Panc1 (cell line): ENCODE measurements around the gene GALNTL6. TPM values are rescaled to one million over a fixed set of nuclear protein-coding genes. Genes with fewer than 3 reads are reported as not detected.

Experiments
- ATAC-seq: fragments of 200-7000 bp; cut with Tn5 transposase; 2 replicates; pipeline ENCODE4 v1.9.1; 2020; ENCODE audit warnings: mild to moderate bottlenecking, moderate library complexity
- BruUV-seq: library from RNA; stranded (reverse); fragments of 400-500 nt; replicated peaks from 2 replicates; lab custom pipeline; 2021; lab: Mats Ljungman, UMichigan
- CTCF ChIA-PET: fragments of 300-600 bp; sonication (Branson Sonifier 250); formaldehyde crosslinking; loops from one replicate; lab custom pipeline; 2022; ENCODE audit warnings: antibody characterized with exemption; lab: Charles Lee
- POLR2A ChIA-PET: fragments of 300-600 bp; sonication (Branson Sonifier 250); formaldehyde crosslinking; loops from one replicate; lab custom pipeline; 2022; ENCODE audit warnings: antibody characterized with exemption; lab: Charles Lee
- DNase-seq: peaks from one replicate; pipeline ENCODE4 v3.0.0-alpha.2; 2010; ENCODE audit warnings: low read depth, low spot score
- H3K27ac ChIP-seq: 2 replicates; pipeline ENCODE4 v1.5.1; 2011; ENCODE audit warnings: mild to moderate bottlenecking, low read length, inconsistent platforms
- H3K27me3 ChIP-seq: fragments of 200-500 bp; sonication (Bioruptor generic); 2 replicates; pipeline ENCODE4 v1.6.0; 2014; ENCODE audit warnings: low read length, inconsistent platforms; ENCODE audit not compliant: control insufficient read depth, insufficient read depth
- H3K36me3 ChIP-seq: fragments of 200-500 bp; sonication (Bioruptor generic); 2 replicates; pipeline ENCODE4 v1.5.1; 2014; ENCODE audit warnings: inconsistent platforms, mild to moderate bottlenecking, low read length, moderate library complexity; ENCODE audit not compliant: control insufficient read depth, insufficient read depth
- H3K4me1 ChIP-seq: 2 replicates; pipeline ENCODE4 v1.5.1; 2011; ENCODE audit warnings: inconsistent platforms, mild to moderate bottlenecking, low read length, moderate library complexity; ENCODE audit not compliant: control insufficient read depth, insufficient read depth
- H3K4me3 ChIP-seq, 2 experiments: 2 replicates each; pipeline ENCODE4 v1.5.1; 2011 to 2012; ENCODE audit warnings: low read depth in 2 of 2, low read length in 2 of 2, mild to moderate bottlenecking in 2 of 2, inconsistent platforms in 1 of 2, moderate library complexity in 1 of 2
- H3K9me3 ChIP-seq: fragments of 200-500 bp; sonication (Bioruptor generic); 2 replicates; pipeline ENCODE4 v1.5.1; 2014; ENCODE audit warnings: low read depth, mild to moderate bottlenecking, inconsistent platforms, low read length, moderate library complexity; ENCODE audit not compliant: control insufficient read depth, insufficient read depth
- POLR2AphosphoS5 ChIP-seq: IDR thresholded peaks from 2 replicates; pipeline ENCODE4 v1.6.1; 2012; ENCODE audit warnings: mild to moderate bottlenecking, low read depth, low read length, moderate library complexity
- SIN3A ChIP-seq: IDR thresholded peaks from 2 replicates; pipeline ENCODE4 v1.6.1; 2012; ENCODE audit warnings: low read depth, mild to moderate bottlenecking, low read length, moderate library complexity, borderline replicate concordance; ENCODE audit not compliant: insufficient read depth
- TCF7L2 ChIP-seq: IDR thresholded peaks from 2 replicates; pipeline ENCODE4 v1.6.1; 2011; ENCODE audit warnings: mild to moderate bottlenecking, low read depth, low read length, inconsistent platforms
- in situ Hi-C: cut with HindIII; loops from 2 replicates; pipeline ENCODE4 v1.10.0; 2016; ENCODE audit warnings: low sequenced_read_pairs, low pct_unique_long_range_greater_than_20kb
- intact Hi-C: fragments of 100-400 bp; cut with micrococcal nuclease; formaldehyde crosslinking; loops from one replicate; pipeline ENCODE4 v1.10.0; 2022; ENCODE audit not compliant: unreplicated experiment
- total RNA-seq: library from RNA; stranded (reverse); gene quantifications from one replicate; pipeline ENCODE4 v1.2.1, GENCODE V29; 2021; ENCODE audit not compliant: unreplicated experiment
- TF ChIP-seq, protein P1 (sequence below): fragments of 450-650 bp; IDR thresholded peaks from 2 replicates; pipeline ENCODE4 v1.5.1; 2017; ENCODE audit warnings: mild to moderate bottlenecking
- TF ChIP-seq, protein P2 (sequence below), 2 experiments: IDR thresholded peaks; 2 replicates each; pipeline ENCODE4 v1.6.1; 2011 to 2012; ENCODE audit warnings: low read depth in 2 of 2, control low read depth in 1 of 2, low read length in 1 of 2, mild to moderate bottlenecking in 1 of 2, moderate library complexity in 1 of 2; ENCODE audit not compliant: insufficient read depth in 1 of 2

GALNTL6 gene
- total RNA-seq, 1 experiment from 2014 or later = not detected

DNA sequence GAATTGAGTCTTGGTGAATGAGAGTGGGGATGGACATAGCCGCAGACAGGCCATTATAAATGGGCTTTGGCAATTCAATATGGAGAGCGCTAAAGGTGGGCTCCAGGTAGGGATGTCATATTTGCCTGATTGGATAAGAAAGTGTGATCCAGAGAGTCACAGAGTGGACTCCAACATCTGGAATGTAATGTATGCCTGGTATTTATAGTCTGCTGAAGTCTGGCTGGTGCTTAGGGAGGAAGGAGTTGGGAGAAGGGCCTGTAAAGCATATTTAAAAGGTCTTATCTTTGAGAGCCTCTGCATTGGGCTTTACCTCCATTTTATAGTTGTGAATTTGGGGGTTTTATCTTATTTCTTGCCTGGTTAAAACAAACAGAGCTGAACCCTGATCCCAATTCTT, 153.2 kb downstream of the GALNTL6 start:
- Histone ChIP-seq H3K27ac (no peak overlapping the region), H3K4me3 (no peak overlapping the region), H3K9me3 (no peaks in the 10 kb centered on the region), H3K36me3 (no peaks in the 10 kb centered on the region), H3K4me1 (no peaks in the 10 kb centered on the region), H3K27me3 (no peaks in the 10 kb centered on the region)
- BruUV-seq = no TSS peak
- in situ Hi-C loops (no loop called here), intact Hi-C loops (no loop called here)
- CTCF ChIA-PET = no interaction called here
- POLR2A ChIA-PET = no interaction called here
- DNase-seq = no peak
- TF ChIP-seq, protein P1, sequence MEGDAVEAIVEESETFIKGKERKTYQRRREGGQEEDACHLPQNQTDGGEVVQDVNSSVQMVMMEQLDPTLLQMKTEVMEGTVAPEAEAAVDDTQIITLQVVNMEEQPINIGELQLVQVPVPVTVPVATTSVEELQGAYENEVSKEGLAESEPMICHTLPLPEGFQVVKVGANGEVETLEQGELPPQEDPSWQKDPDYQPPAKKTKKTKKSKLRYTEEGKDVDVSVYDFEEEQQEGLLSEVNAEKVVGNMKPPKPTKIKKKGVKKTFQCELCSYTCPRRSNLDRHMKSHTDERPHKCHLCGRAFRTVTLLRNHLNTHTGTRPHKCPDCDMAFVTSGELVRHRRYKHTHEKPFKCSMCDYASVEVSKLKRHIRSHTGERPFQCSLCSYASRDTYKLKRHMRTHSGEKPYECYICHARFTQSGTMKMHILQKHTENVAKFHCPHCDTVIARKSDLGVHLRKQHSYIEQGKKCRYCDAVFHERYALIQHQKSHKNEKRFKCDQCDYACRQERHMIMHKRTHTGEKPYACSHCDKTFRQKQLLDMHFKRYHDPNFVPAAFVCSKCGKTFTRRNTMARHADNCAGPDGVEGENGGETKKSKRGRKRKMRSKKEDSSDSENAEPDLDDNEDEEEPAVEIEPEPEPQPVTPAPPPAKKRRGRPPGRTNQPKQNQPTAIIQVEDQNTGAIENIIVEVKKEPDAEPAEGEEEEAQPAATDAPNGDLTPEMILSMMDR = no peak
- ATAC-seq = no peak

DNA sequence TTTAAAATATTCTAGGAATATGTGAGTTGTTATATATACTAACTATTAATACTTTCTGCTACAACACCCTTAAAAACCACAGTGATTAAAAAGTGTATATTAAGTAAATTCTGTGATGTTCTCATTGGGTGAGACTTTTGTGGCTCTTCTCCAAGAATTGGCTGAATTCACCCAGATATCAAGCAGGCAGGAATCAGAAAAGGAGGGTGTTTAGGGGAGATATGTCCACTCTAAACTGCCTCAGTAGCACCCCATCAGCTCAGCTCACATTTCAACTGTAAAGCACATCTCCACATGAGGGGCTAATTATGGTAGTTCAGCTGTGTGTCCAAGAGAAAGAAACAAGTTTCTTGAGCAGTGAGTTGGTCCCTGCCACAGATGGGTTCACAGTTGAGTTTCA, 165.0 kb downstream of the GALNTL6 start:
- DNase-seq (no peak), ATAC-seq (no peak)
- intact Hi-C loops (no loop called here), in situ Hi-C loops (no loop called here)
- H3K4me3 ChIP-seq = no peak overlapping the region
- ChIA-PET POLR2A (no interaction called here), CTCF (no interaction called here)
- BruUV-seq = no TSS peak
- H3K36me3 ChIP-seq = no peaks in the 10 kb centered on the region
- TF ChIP-seq TCF7L2 (no peak), POLR2AphosphoS5 (no peak), SIN3A (no peak)
- TF ChIP-seq, protein P1 = no peak
- TF ChIP-seq, protein P2, sequence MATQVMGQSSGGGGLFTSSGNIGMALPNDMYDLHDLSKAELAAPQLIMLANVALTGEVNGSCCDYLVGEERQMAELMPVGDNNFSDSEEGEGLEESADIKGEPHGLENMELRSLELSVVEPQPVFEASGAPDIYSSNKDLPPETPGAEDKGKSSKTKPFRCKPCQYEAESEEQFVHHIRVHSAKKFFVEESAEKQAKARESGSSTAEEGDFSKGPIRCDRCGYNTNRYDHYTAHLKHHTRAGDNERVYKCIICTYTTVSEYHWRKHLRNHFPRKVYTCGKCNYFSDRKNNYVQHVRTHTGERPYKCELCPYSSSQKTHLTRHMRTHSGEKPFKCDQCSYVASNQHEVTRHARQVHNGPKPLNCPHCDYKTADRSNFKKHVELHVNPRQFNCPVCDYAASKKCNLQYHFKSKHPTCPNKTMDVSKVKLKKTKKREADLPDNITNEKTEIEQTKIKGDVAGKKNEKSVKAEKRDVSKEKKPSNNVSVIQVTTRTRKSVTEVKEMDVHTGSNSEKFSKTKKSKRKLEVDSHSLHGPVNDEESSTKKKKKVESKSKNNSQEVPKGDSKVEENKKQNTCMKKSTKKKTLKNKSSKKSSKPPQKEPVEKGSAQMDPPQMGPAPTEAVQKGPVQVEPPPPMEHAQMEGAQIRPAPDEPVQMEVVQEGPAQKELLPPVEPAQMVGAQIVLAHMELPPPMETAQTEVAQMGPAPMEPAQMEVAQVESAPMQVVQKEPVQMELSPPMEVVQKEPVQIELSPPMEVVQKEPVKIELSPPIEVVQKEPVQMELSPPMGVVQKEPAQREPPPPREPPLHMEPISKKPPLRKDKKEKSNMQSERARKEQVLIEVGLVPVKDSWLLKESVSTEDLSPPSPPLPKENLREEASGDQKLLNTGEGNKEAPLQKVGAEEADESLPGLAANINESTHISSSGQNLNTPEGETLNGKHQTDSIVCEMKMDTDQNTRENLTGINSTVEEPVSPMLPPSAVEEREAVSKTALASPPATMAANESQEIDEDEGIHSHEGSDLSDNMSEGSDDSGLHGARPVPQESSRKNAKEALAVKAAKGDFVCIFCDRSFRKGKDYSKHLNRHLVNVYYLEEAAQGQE (IDR thresholded peaks at IDR 0.05; ENCODE audit: insufficient read depth in 1 of 2, low read depth in 2 of 2, low read length in 1 of 2) = no peak
- H3K27ac ChIP-seq = no peak overlapping the region
- no peaks in the 10 kb centered on the region for H3K9me3 ChIP-seq
- no peaks in the 10 kb centered on the region for H3K4me1 ChIP-seq
- no peaks in the 10 kb centered on the region for H3K27me3 ChIP-seq

DNA sequence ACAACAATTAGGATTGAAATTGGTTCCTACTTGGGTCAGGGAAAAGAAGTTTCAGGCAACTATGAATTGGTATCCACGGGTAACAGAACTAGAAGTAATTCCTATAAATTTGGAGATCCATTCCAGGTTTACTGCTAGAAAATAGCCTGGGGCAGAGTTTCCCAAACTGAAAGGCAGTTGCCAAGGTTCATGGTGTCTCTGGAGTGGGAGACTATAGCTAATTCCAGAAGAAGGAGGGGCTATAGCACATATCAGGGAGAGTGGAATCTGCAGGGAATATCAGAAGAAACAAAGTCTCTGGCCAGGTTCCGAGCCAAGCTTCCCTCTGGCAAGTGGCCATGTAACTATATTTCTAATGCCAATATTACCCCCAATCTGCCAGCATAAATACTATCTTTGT, 166.3 kb downstream of the GALNTL6 start:
- no peaks in the 10 kb centered on the region for H3K4me1 ChIP-seq
- ATAC-seq (no peak), DNase-seq (no peak)
- no peaks in the 10 kb centered on the region for H3K27me3 ChIP-seq
- in situ Hi-C loops = no loop called here
- intact Hi-C loops = no loop called here
- no TSS peak for BruUV-seq
- H3K9me3 ChIP-seq = no peaks in the 10 kb centered on the region
- no peaks in the 10 kb centered on the region for H3K36me3 ChIP-seq
- TF ChIP-seq, protein P1 = no peak
- TF ChIP-seq, protein P2 (IDR thresholded peaks at IDR 0.05; ENCODE audit: insufficient read depth in 1 of 2, low read depth in 2 of 2, low read length in 1 of 2) = no peak
- TF ChIP-seq POLR2AphosphoS5 = no peak
- no peak for TF ChIP-seq SIN3A
- H3K4me3 ChIP-seq = no peak overlapping the region
- POLR2A ChIA-PET = no interaction called here
- CTCF ChIA-PET = no interaction called here
- H3K27ac ChIP-seq = no peak overlapping the region
